Vagina (tissue), 2 donors: Measurements from ENCODE around the gene UHRF2. TPM values are rescaled to one million over a fixed set of nuclear protein-coding genes. Genes with fewer than 3 reads are reported as not detected.

Experiments used
- DNase-seq, 2 donors: peaks; one replicate each; pipeline ENCODE4 v3.0.0-alpha.2; 2017; ENCODE audit errors: extremely low spot score in 2 of 2
- H3K27ac ChIP-seq: fragments of 200-600 bp; sonication (generic); one replicate; pipeline ENCODE4 v1.5.1; 2019
- H3K27me3 ChIP-seq: fragments of 200-600 bp; sonication (generic); one replicate; pipeline ENCODE4 v1.5.1; 2019
- H3K36me3 ChIP-seq, 2 donors: fragments of 200-600 bp; sonication (generic); one replicate each; pipeline ENCODE4 v1.5.1; 2017 to 2019
- H3K4me1 ChIP-seq: fragments of 200-600 bp; sonication (generic); one replicate; pipeline ENCODE4 v1.5.1; 2019
- H3K4me3 ChIP-seq, 2 donors: fragments of 200-600 bp; sonication (generic); 1 replicate in 1 of 2; 2 replicates in 1 of 2; pipeline ENCODE4 v1.5.1; 2016 to 2019
- H3K9me3 ChIP-seq: fragments of 200-600 bp; sonication (generic); one replicate; pipeline ENCODE4 v1.5.1; 2019
- CTCF ChIP-seq, 3 experiments: fragments of 450-650 bp in 2 of 3; fragments of 200-600 bp in 1 of 3; sonication (generic) in 1 of 3; IDR thresholded peaks; one replicate each; pipeline ENCODE4 v1.5.1; 2017 to 2019; ENCODE audit warnings: antibody characterized with exemption in 3 of 3, mild to moderate bottlenecking in 2 of 3, moderate library complexity in 2 of 3
- POLR2A ChIP-seq, 2 donors: fragments of 450-650 bp; IDR thresholded peaks; one replicate each; pipeline ENCODE4 v1.6.1; 2017; ENCODE audit warnings: antibody characterized with exemption in 2 of 2, mild to moderate bottlenecking in 2 of 2, moderate library complexity in 2 of 2
- POLR2AphosphoS5 ChIP-seq, 2 donors: sonication (generic); formaldehyde crosslinking; IDR thresholded peaks; one replicate each; pipeline ENCODE4 v1.9.0; 2017; ENCODE audit warnings: antibody characterized with exemption in 2 of 2, mild to moderate bottlenecking in 2 of 2, low read depth in 1 of 2; ENCODE audit not compliant: insufficient read depth in 1 of 2
- intact Hi-C: fragments of 100-400 bp; cut with DNase I; formaldehyde crosslinking; loops from one replicate; pipeline ENCODE4 v1.15.1; 2023
- total RNA-seq: library from RNA; depleted of rRNA; stranded (reverse); fragments of >200 nt; gene quantifications from one replicate; pipeline ENCODE4 v1.2.3, GENCODE V29; 2016

UHRF2 gene
- total RNA-seq, 1 donor from 2014 or later = 70.0 TPM

- no peaks in the 10 kb centered on the region for H3K9me3 ChIP-seq
- H3K4me1 ChIP-seq = no peaks in the 10 kb centered on the region
- intact Hi-C loops = no loop called here
- no peak overlapping the region for H3K4me3 ChIP-seq
- peaks cover 0 to 47% of the 10 kb centered on the region in 2 donors for H3K36me3 ChIP-seq
- DNase-seq = no peak
- no peak overlapping the region for H3K27ac ChIP-seq
- H3K27me3 ChIP-seq = no peaks in the 10 kb centered on the region
- TF ChIP-seq CTCF (IDR thresholded peaks at IDR 0.05) (no peak), POLR2A (IDR thresholded peaks at IDR 0.05) (no peak), POLR2AphosphoS5 (IDR thresholded peaks at IDR 0.05; ENCODE audit: insufficient read depth in 1 of 2, low read depth in 1 of 2) (no peak)
Measured at GRCh38 chr9:6498982-6499381, 86.0 kb downstream of the UHRF2 start.

GRCh38 chr9:6501526-6502210 lies 88.7 kb downstream of the UHRF2 start:
- H3K9me3 ChIP-seq = no peaks in the 10 kb centered on the region
- no peak overlapping the region for H3K4me3 ChIP-seq
- TF ChIP-seq CTCF (IDR thresholded peaks at IDR 0.05) (no peak), POLR2AphosphoS5 (IDR thresholded peaks at IDR 0.05; ENCODE audit: insufficient read depth in 1 of 2, low read depth in 1 of 2) (no peak), POLR2A (IDR thresholded peaks at IDR 0.05) (no peak)
- no peak overlapping the region for H3K27ac ChIP-seq
- intact Hi-C loops = no loop called here
- no peaks in the 10 kb centered on the region for H3K4me1 ChIP-seq
- H3K27me3 ChIP-seq = no peaks in the 10 kb centered on the region
- peaks cover 0 to 63% of the 10 kb centered on the region in 2 donors for H3K36me3 ChIP-seq
- DNase-seq = no peak

- Histone ChIP-seq H3K36me3 (peaks cover 0 to 70% of the 10 kb centered on the region in 2 donors), H3K4me3 (no peak overlapping the region), H3K9me3 (no peaks in the 10 kb centered on the region), H3K27me3 (no peaks in the 10 kb centered on the region), H3K4me1 (no peaks in the 10 kb centered on the region), H3K27ac (no peak overlapping the region)
- DNase-seq = no peak
- TF ChIP-seq POLR2A (IDR thresholded peaks at IDR 0.05) (no peak), POLR2AphosphoS5 (IDR thresholded peaks at IDR 0.05; ENCODE audit: insufficient read depth in 1 of 2, low read depth in 1 of 2) (no peak), CTCF (IDR thresholded peaks at IDR 0.05) (no peak)
- intact Hi-C loops = no loop called here
Measured at GRCh38 chr9:6502399-6502798, 89.4 kb downstream of the UHRF2 start.

GRCh38 chr9:6506571-6506970 lies 93.6 kb downstream of the UHRF2 start:
- TF ChIP-seq POLR2A (IDR thresholded peaks at IDR 0.05) (no peak), CTCF (IDR thresholded peaks at IDR 0.05) (no peak), POLR2AphosphoS5 (IDR thresholded peaks at IDR 0.05; ENCODE audit: insufficient read depth in 1 of 2, low read depth in 1 of 2) (no peak)
- intact Hi-C loops = no loop called here
- no peak overlapping the region for H3K4me3 ChIP-seq
- no peak overlapping the region for H3K27ac ChIP-seq
- H3K4me1 ChIP-seq = no peaks in the 10 kb centered on the region
- no peaks in the 10 kb centered on the region for H3K9me3 ChIP-seq
- H3K36me3 ChIP-seq = peaks cover 0 to 39% of the 10 kb centered on the region in 2 donors
- no peaks in the 10 kb centered on the region for H3K27me3 ChIP-seq
- no peak for DNase-seq

GRCh38 chr9:6512085-6512657 lies 99.2 kb downstream of the UHRF2 start:
- peaks cover 0 to 6% of the 10 kb centered on the region in 2 donors for H3K36me3 ChIP-seq
- no peak for DNase-seq
- no peaks in the 10 kb centered on the region for H3K4me1 ChIP-seq
- no peak overlapping the region for H3K4me3 ChIP-seq
- TF ChIP-seq POLR2A (IDR thresholded peaks at IDR 0.05) = no peak
- no peak for TF ChIP-seq CTCF (IDR thresholded peaks at IDR 0.05)
- no peak for TF ChIP-seq POLR2AphosphoS5 (IDR thresholded peaks at IDR 0.05; ENCODE audit: insufficient read depth in 1 of 2, low read depth in 1 of 2)
- intact Hi-C loops = no loop called here
- H3K9me3 ChIP-seq = no peaks in the 10 kb centered on the region
- no peak overlapping the region for H3K27ac ChIP-seq
- no peaks in the 10 kb centered on the region for H3K27me3 ChIP-seq
